Activated CD8-positive, alpha-beta memory T cell treated with anti-CD3 and anti-CD28 coated beads, Interleukin-2, amount 50 U/mL, for 4 hours (primary cell): Measurements from ENCODE around the gene FBXL19.

ENCODE experiments used
- DNase-seq: peaks from one replicate; pipeline ENCODE4 v3.0.0-alpha.2; 2020

FBXL19 gene

DNA sequence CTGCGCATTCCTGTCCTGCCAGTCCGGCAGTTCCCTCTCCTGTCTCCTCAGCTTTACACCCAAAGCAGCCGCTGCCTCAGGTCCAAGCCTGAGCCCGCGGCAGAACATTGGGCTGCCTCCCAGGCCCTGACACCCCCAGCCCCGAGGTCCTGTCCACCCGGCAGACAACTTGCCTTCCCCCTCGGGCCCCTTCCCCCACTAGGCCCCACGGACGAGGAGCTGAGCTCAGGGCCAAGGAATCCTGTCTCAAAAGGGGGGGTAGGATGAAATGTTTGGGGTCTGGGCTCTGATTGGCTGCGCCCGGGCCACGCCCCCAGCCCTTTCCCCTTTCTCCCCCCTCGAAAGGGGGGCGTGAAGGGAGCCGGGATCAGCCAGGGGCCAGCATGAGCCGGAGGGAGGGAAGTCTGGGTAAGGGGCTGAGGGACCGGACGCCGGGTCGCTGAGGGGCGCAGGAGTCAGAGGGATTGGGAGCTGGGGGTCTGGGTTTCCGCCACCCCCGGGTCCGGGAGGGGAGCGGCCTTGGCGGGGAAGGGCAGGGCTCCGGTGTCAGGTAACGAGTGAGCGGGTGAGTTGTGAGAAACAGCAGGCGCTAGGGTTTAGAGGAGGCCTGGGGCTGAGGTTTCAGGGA is 27.0 kb upstream of the FBXL19 start, which contains the start of gene CTF1:
TSS of gene CTF1 (plus strand) at position 354 of the 628 bp plus-strand sequence. CDS start at position 384, 30 bp downstream.
- no peak for DNase-seq

DNA sequence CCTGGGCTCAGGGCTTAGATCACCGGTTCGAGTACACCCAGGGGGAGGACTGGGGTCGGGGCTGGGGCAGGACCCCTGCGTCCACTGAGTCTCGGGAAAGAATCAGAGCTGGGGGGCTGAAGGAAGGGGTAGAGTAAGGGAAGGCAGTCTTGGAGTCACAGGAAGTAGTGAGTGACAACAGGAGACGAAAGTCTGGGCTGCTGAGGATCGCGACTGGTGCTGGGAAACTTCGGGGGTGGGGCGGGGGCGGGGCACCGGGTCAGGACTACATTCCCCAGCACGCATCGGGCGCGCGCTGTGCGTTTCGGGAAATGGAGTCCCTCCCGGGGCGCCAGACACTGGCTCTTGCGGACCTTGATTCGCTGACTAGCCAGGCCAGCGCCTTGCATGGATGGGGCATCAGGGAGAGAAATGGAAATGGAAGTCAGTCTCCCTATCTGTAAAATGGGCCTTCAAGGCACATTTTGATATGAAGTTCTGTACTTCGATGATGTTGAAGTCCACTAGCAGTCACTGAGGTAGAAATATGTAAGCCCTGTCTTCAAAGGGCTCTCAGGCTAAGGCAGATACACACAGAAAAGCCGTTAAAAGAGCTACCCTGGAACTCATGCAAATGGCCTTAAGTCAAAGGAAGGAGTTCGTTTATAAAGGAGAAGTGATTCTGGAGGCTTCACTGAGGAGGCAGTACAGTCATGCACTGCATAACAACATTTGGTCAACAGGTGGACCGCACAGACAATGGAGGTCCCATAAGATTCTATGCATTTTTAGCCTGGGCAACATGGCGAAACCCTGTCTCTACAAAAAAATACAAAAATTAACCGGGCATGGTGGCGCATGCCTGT is 26.3 kb upstream of the FBXL19 start:
- DNase-seq: peak; percentile 76

DNA sequence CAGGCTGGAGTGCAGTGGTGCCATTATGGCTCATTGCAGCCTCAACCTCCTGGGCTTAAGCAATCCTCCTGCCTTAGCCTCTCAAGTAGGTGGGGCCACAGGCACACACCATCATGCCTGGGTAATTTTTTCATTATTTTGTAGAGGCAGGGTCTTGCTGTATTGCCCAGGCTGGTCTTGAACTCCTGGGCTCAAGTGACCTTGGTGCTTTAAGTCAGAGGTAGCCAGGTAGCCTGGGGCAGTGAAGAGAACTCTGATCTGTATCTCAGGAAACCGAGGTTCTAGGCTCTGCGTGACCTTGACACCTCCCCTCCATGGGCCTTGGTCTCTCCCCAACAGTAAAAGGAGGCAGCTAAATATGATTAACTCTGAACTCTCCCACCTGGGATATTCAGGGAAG is 23.6 kb upstream of the FBXL19 start:
- DNase-seq: no peak

DNA sequence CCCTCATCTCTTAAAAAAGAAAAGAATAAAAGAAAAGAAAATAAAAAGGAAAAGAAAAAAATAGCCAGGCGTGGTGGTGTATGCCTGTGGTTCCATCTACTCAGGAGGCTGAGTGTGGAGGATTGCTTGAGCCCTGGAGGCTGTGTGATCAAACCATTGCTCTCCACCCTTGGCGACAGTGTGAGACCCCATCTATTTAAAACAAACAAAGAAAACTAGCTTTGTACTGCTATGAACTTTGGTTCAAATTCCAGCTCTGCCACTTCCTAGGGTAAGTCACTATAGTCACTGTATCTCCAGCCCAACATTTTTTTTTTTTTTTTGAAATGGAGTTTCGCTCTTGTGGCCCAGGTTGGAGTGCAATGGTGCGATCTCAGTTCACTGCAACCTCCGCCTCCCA is 22.8 kb upstream of the FBXL19 start:
- DNase-seq: no peak

DNA sequence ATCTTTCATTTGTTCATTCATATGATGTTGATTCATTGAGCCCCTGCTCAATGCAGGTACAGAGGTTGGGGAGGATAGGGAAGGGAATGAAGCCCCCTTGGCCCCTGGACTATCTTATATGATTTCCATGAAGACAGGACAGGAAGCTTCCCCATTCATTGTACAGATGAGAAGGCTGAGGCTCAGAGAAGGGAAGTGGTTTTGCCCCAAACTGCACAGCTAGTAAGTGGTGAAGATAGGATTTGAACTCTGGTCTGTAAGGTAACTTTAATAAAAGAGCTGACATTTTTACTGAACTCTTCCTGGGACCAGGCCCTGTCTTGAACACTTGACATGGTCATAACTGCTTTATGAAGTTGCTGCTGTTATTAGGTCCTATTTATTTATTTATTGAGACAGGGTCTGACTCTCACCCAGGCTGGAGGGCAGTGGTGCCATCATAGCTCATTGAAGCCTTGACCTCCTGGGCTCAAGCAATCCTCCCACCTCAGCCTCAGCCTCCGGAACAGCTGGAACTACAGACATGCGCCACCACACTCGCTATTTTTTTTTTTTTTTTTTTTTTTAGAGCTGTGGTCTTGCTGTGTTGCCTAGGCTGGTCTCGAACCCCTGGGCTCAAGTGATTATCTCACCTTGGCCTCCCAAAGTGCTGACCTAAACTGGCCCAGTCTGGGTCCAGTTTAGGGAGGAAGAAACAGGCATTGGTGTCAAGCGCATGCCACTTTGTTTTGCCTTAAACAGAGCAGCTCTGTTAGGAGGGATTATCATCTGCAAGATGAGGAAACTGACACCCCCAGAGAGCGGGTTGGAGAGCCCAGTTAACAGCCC is 22.0 kb upstream of the FBXL19 start:
- DNase-seq: no peak

DNA sequence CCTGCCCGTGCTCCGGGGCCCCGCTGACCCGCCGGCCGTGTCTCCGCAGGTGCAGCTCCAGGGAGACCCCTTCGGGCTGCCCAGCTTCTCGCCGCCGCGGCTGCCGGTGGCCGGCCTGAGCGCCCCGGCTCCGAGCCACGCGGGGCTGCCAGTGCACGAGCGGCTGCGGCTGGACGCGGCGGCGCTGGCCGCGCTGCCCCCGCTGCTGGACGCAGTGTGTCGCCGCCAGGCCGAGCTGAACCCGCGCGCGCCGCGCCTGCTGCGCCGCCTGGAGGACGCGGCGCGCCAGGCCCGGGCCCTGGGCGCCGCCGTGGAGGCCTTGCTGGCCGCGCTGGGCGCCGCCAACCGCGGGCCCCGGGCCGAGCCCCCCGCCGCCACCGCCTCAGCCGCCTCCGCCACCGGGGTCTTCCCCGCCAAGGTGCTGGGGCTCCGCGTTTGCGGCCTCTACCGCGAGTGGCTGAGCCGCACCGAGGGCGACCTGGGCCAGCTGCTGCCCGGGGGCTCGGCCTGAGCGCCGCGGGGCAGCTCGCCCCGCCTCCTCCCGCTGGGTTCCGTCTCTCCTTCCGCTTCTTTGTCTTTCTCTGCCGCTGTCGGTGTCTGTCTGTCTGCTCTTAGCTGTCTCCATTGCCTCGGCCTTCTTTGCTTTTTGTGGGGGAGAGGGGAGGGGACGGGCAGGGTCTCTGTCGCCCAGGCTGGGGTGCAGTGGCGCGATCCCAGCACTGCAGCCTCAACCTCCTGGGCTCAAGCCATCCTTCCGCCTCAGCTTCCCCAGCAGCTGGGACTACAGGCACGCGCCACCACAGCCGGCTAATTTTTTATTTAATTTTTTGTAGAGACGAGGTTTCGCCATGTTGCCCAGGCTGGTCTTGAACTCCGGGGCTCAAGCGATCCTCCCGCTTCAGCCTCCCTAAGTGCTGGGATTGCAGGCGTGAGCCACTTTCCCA is 21.1 kb upstream of the FBXL19 start:
- peak; percentile 59 for DNase-seq

DNA sequence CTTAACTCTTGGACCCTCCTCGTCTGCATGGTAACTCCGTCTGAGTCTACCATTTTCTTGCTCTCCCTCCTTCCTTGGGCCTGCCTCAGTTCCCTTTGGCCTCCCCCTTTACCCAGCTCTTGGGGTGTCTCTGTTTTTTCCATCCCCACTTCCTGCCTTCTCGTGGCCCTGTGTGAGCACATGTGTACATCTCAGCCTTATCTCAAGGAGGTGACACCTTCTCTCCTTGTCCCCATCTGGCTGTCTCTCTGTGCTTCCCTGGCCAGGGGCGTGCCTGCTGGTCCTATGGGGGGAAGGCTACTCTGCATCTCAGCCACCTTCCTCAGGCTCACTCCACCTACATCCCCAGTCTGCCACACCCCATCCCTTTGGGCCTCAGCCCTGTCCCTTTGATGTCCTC is 20.4 kb upstream of the FBXL19 start:
- DNase-seq: no peak

DNA sequence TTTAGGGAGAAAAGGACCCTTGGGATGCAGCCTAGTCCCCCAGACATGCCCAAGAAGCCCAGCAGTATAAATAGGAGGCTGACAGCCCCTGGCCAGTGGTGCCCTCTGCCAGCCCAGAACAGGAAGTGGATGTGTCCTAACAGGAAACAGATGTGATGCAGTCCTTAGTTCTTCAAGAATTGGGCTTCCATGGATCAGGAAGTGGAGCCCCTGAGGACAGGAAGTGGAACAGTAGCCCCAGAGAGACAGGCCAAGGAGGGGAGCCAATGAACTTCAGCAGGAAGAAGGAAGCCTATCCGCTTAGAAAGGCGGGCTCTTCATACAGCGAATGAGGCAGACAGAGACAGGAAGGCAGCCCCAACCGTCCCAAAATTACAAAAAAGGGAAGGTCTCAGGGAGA is 19.8 kb upstream of the FBXL19 start:
- DNase-seq: no peak

DNA sequence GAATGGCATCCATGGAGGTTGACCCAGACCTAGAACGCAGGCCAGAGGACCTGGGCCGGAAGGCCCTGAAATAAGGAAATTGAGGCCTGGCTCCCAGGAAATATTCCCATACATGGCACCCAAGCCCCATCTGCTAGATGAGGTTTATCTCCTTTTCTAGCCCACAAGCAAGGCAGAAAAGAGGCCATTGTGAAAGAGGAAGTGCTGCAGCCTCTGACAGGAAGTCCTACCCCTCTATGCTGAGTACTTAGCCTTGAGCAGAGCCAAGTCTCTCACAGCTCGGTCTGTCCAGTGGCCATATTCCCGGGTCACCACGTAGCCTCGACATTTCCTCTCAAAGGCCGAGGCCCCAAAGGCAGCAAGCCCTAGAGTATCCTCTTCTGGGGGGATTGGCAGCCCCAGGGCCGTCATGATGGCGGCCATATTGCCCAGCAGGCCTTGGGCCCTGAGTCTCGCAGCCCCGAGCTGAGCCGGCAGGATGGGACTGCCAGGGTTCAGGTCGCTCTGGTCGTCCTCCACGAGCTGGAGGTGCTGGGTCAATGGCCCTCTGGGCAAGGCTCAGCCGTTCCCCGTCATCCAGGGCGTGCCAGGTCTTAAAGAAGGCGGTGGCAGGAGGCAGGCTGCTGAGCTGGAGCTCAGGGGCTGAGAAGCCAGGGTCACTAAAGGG is 19.1 kb upstream of the FBXL19 start:
- DNase-seq: no peak

DNA sequence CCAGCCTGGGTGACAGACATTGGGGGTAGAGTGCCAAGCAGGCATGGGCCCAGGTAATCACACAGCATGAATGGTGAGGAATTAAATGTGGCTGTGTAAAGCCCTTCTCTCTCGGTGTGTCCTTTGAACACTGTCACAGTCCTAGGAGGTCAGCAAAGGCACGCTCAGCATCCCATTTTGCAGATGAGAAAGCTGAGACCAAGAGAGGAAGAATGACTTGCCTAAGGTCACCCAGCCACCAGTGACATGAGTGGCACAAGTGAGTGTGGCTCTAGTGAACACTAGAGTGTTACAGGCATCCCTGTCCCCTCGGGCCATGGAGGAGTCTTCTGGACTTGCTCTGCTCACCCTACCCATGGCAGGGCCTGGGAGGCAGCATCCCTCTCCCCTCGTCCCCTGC is 16.3 kb upstream of the FBXL19 start:
- no peak for DNase-seq

DNA sequence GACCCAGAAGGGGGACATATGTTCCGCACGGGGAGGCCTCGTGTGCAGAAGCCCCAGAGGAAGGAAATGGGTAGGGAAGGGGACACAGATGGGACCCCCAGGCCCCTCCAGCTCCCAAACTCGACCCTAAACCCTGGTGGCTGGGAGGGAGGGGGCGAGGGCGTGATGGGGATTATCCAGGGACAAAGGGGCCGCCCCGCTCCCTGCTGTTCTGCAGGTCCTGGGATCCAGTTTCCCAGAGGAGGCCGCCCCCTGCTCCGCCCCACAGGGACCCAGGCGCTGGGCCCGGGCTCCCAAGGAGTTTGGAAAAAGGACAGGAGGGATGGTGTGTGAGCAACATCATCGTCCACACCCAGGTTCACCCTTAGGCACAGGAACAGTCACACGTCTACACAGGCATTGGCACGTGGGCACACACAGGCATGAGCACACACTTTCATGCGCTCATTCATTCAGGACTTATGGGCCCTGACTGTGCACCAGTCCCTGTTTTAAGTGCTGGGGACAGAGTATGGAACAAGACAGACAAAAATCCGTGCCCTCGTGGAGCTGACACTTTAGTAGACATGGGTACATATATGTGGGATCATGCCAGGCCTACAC is 12.8 kb upstream of the FBXL19 start:
- DNase-seq: no peak

DNA sequence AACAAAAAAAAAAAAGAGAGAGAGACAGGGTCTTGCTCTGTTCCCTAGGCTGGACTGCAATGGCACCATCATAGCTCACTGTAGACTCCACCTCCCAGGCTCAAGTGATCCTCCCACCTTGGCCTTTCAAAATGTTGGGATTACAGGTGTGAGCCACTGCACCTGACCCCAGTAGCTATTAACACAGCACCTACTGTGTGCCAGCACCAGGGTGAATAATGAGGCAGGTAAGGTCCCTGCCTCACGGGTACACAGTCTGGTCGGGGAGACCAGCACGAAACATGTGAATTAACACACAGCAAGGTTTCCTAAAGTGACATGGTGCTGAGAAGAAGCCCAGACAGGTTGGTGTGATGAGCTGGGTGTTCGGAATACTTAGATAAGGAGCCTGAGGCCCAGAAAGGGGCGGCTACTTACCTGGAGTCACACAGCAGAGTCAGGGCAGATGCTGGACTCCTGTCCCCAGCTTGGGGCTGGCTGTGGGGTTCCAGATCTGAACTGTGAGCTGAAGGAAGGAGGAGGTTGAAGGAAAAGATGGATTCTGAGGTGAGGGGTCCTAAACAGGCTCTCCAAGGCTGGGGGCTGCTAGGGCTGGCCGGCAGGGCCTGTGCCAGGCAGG is 10.5 kb upstream of the FBXL19 start:
- no peak for DNase-seq

DNA sequence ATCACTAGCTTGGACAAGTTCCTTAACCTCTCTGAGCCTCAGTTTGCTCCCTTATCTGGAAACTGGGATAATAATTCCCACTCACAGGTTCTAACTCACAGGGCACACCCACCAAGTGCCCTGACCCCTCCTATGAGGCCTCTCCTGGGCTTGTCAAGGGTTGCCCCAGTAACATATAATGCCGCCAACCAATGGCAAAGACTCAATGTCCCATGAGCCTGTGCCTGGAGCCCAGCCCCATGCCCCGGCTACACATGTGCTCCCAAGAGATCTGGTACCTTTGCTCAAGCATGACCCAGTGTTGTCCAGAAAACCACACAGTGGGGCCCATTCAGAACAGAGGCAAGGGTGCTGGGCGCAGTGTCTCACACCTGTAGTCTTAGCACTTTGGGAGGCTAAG is 8.5 kb upstream of the FBXL19 start:
- no peak for DNase-seq

DNA sequence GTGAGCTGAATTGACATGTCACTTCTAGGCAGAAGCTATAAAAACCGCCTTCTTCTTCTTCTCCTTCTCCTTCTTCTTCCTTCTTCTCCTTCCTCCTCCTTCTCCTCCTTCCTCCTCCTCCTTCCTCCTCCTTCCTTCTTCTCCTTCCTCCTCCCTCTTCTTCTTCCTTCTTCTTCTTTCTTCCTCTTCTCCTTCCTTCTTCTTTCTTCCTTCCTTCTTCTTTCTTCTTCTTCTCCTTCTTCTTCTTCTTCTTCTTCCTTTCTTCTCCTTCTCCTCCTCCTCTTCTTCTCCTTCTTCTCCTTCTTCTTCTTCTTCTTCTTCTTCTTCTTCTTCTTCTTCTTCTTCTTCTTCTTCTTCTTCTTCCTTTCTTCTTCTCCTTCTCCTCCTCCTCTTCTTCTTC is 4.8 kb upstream of the FBXL19 start:
- DNase-seq: no peak

DNA sequence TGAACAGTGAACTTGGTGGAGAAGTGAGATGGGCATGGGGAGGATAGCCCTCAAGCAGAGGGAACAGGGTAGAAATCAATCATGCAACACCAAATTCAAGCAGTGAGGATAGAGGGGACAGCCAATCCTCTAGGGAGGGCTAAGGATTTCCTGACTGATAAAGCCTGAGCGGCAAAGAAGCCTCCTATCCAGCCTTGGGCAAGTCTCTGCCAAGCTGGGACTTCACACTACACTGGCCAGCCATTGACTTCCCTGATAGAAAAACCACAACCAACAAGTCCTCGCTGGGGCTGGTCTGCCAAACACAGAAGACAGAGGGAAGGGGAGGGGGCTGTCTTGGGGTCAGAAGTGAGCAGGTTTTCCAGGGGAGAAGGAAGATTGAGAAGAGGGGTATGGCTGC is 2.5 kb upstream of the FBXL19 start:
- no peak for DNase-seq

DNA sequence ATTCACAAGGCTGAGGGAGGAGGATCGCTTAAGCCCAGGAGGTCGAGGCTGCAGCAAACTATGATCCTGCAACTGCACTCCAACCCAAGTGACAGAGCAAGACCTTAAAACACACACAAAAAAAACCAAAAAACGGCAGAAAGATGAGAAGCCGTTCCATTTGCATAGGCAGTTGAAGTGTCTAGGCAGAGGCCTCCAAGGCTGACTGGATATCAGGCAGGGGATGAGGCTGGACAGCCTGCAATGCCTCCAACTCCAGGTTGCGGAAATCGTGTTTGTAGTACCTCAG is 2.0 kb upstream of the FBXL19 start:
- DNase-seq: no peak

DNA sequence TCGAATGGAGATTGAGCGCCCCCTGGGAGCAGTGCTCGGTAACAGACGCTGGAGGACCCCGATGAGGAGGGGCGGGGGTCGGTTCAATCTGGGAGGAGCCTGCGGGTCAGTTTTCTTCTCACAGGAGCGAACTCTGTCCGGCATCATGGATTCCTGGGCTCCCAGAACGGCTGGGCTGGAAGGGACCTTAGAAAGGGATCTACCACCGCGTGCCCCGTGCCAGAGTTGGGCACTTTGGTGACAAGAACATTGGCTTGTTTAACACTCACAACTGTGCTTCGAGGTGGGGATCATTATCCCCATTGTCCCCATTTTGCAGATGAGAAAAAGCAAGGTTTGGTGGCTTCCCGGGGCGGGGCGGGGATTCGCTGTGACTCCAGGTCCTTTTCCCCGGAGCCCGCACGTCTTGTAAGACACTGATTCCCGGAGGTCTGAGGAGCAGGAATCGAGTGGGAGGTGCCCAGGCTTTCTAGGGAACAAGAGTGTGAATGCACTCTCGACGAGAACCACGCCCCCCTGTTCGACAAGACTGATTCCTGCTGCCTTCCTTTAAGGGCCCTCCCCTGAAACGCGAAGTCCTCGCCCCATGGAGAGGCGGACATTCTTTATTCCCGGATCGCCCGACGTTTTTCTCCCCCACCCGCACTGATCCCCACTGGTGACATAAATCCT is 1.5 kb upstream of the FBXL19 start:
- DNase-seq: peak; percentile 89

DNA sequence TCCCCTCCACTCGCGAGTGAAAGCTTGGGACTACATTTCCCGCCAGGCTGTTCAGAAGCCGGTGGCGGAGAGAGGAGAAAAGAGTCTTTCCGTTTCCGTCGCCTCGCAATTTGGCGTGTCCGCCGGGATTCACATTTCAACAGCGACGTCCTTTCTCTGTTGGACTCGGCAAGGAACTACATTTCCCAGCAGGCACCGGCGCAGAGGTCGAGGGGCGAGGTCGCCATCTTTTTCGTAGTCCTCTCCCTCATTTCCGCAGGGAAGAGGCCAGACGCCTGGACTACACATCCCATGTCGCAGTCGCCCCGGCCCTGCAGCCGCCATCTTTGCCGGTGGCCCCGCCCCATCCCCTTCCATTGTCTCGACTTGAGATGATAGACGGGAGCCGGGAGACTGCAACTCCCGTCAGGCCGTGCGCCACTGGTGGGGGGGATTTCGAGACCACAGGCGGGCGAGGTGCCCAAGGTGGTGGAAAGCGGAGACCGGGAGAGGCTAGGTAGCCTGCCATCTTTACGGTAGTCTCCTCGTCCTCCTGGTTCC is 882 bp upstream of the FBXL19 start:
- DNase-seq: peak; percentile 99

DNA sequence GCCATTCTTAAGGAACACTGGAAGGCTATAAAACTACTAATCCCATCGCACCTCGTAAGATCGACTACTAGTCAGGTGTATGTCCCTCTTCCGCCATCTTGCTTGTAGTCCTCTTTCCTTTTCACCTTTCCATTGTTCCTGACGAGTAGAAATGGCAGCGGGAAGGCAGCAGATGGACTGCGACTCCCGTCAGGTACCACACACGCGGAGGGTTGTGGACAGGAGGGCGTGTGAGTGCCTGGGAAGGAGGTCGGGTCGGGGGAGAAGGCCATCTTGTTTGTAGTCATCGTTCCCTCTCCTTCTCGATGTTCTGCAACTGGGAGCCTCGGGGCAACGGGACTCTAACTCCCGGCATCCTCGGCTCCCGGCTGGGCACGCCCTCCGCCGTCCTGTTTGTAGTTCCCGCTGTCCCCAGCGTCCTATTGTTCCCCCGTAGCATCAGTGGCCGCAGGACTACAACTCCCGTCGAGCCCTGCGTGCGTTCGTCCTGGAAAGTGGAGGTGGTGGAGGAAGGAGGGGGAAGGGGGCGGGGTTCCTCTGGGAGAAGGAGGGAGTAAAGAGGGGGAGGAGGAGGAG is 324 bp upstream of the FBXL19 start:
- peak; percentile 94 for DNase-seq
